Erythroblast (primary cell): ENCODE results near the gene ASCC2.

ENCODE experiments used
- GATA1 ChIP-seq: IDR thresholded peaks from 2 replicates; pipeline ENCODE4 v1.6.1; 2011; ENCODE audit warnings: low read depth, mild to moderate bottlenecking, control low read depth, low read length, moderate library complexity
- POLR2A ChIP-seq: IDR thresholded peaks from 2 replicates; pipeline ENCODE4 v1.6.1; 2011; ENCODE audit warnings: mild to moderate bottlenecking, low read length

GRCh38 chr22:29803190-29803589 is 34.9 kb downstream of the ASCC2 start:
- TF ChIP-seq POLR2A, result no peak
- no peak for TF ChIP-seq GATA1
